T-helper 17 cell (primary cell): ENCODE data around the gene CEP20. TPM values are rescaled to one million over a fixed set of nuclear protein-coding genes. Genes with fewer than 3 reads are reported as not detected.
A peak's percentile ranks its signal among the peaks of the same experiment; 100 is the strongest.

Source experiments
- ATAC-seq: fragments of 150-1000 bp; cut with Tn5 transposase; 2 replicates; pipeline ENCODE4 v1.10.0; 2021; ENCODE audit warnings: mild to moderate bottlenecking, moderate library complexity
- DNase-seq, 3 donors: peaks; one replicate each; pipeline versions ENCODE4 v3.0.0 to v3.0.0-alpha.2; 2020 to 2021
- H3K9me3 ChIP-seq: one replicate; pipeline ENCODE4 v1.7.0; 2013; ENCODE audit warnings: low read length, mild to moderate bottlenecking; ENCODE audit not compliant: control insufficient read depth, poor library complexity, severe bottlenecking
- H3K27ac Mint-ChIP-seq: one replicate; pipeline ENCODE4 v1.8.0; 2022; ENCODE audit warnings: mild to moderate bottlenecking, moderate library complexity, mixed read lengths
- H3K27me3 Mint-ChIP-seq: one replicate; pipeline ENCODE4 v1.8.0; 2022; ENCODE audit warnings: mixed read lengths
- H3K36me3 Mint-ChIP-seq: one replicate; pipeline ENCODE4 v1.8.0; 2022; ENCODE audit warnings: low read depth, mixed read lengths
- H3K4me1 Mint-ChIP-seq: one replicate; pipeline ENCODE4 v1.8.0; 2022; ENCODE audit warnings: mild to moderate bottlenecking, mixed read lengths
- H3K4me3 Mint-ChIP-seq: one replicate; pipeline ENCODE4 v1.8.0; 2022; ENCODE audit warnings: mild to moderate bottlenecking, moderate library complexity, mixed read lengths
- total RNA-seq, 4 donors: library from RNA in 2 of 4; stranded (reverse) in 2 of 4; gene quantifications; one replicate each; pipeline ENCODE4 v1.2.3 and lab custom pipeline; 2022 to 2026

CEP20 gene
- total RNA-seq, 2 donors from 2014 or later: 16.3 to 20.4 TPM

GRCh38 chr16:15886078-15886477 is 2.3 kb downstream of the CEP20 start:
- no peaks in the 10 kb centered on the region for H3K9me3 ChIP-seq
- Mint-ChIP-seq H3K4me1 (peaks cover 19% of the 10 kb centered on the region), H3K27me3 (no peaks in the 10 kb centered on the region), H3K27ac (no peak overlapping the region), H3K4me3 (peak overlapping the region; percentile 55), H3K36me3 (peaks cover 3% of the 10 kb centered on the region)
- DNase-seq: no peak
- ATAC-seq: no peak

GRCh38 chr16:15885560-15886001 is 2.8 kb downstream of the CEP20 start:
- Mint-ChIP-seq H3K36me3 (peaks cover 3% of the 10 kb centered on the region), H3K4me3 (peak overlapping the region; percentile 55), H3K27me3 (no peaks in the 10 kb centered on the region), H3K27ac (no peak overlapping the region), H3K4me1 (peaks cover 19% of the 10 kb centered on the region)
- ATAC-seq (no peak), DNase-seq (no peak)
- H3K9me3 ChIP-seq: no peaks in the 10 kb centered on the region

DNA sequence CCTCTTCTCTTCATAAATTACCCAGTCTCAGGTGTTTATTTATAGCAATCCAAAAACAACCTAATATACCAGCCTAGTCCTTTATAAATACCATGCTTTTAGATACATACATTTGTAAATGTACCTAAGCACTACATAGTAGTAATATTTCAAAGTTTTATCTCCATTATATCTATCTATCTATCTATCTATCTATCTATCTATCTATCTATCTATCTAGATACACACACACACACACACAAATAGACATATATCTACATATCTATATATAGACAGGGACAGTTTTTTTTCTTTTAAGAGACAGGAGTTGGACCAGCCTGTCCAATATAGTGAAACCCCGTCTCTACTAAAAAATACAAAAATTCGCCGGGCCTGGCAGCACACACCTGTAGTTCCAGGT is 5.8 kb downstream of the CEP20 start:
- no peaks in the 10 kb centered on the region for H3K9me3 ChIP-seq
- no peak overlapping the region for H3K4me3 Mint-ChIP-seq
- DNase-seq (no peak), ATAC-seq (no peak)
- H3K4me1 Mint-ChIP-seq: peaks cover 15% of the 10 kb centered on the region
- H3K27ac Mint-ChIP-seq: no peak overlapping the region
- H3K27me3 Mint-ChIP-seq: no peaks in the 10 kb centered on the region
- H3K36me3 Mint-ChIP-seq: peaks cover 6% of the 10 kb centered on the region

GRCh38 chr16:15881794-15882379 is 6.5 kb downstream of the CEP20 start:
- Mint-ChIP-seq H3K4me3 (no peak overlapping the region), H3K36me3 (peaks cover 6% of the 10 kb centered on the region), H3K4me1 (peaks cover 12% of the 10 kb centered on the region), H3K27ac (no peak overlapping the region), H3K27me3 (no peaks in the 10 kb centered on the region)
- H3K9me3 ChIP-seq: no peaks in the 10 kb centered on the region
- ATAC-seq (no peak), DNase-seq (no peak)

GRCh38 chr16:15880434-15881308 is 7.7 kb downstream of the CEP20 start:
- H3K9me3 ChIP-seq: no peaks in the 10 kb centered on the region
- Mint-ChIP-seq H3K4me1 (peaks cover 4% of the 10 kb centered on the region), H3K27ac (peak overlapping the region; percentile 11), H3K4me3 (no peak overlapping the region), H3K36me3 (peaks cover 6% of the 10 kb centered on the region), H3K27me3 (no peaks in the 10 kb centered on the region)
- DNase-seq: no peak
- ATAC-seq: no peak

GRCh38 chr16:15879255-15879811 is 9.1 kb downstream of the CEP20 start:
- Mint-ChIP-seq H3K36me3 (peaks cover 7% of the 10 kb centered on the region), H3K4me3 (no peak overlapping the region), H3K27me3 (no peaks in the 10 kb centered on the region), H3K4me1 (peaks cover 4% of the 10 kb centered on the region), H3K27ac (peak overlapping the region; percentile 74)
- DNase-seq (no peak), ATAC-seq (no peak)
- no peaks in the 10 kb centered on the region for H3K9me3 ChIP-seq

- Mint-ChIP-seq H3K27me3 (no peaks in the 10 kb centered on the region), H3K36me3 (peaks cover 9% of the 10 kb centered on the region), H3K27ac (no peak overlapping the region), H3K4me3 (no peak overlapping the region), H3K4me1 (peaks cover 4% of the 10 kb centered on the region)
- no peak for DNase-seq
- ATAC-seq: no peak
- no peaks in the 10 kb centered on the region for H3K9me3 ChIP-seq
Measured at GRCh38 chr16:15876503-15876902, 11.9 kb downstream of the CEP20 start.

- Mint-ChIP-seq H3K4me1 (peaks cover 4% of the 10 kb centered on the region), H3K36me3 (peaks cover 9% of the 10 kb centered on the region), H3K27me3 (no peaks in the 10 kb centered on the region), H3K27ac (peak overlapping the region; percentile 19), H3K4me3 (no peak overlapping the region)
- no peaks in the 10 kb centered on the region for H3K9me3 ChIP-seq
- no peak for ATAC-seq
- DNase-seq: no peak
Measured at GRCh38 chr16:15874745-15875314, 13.6 kb downstream of the CEP20 start.

DNA sequence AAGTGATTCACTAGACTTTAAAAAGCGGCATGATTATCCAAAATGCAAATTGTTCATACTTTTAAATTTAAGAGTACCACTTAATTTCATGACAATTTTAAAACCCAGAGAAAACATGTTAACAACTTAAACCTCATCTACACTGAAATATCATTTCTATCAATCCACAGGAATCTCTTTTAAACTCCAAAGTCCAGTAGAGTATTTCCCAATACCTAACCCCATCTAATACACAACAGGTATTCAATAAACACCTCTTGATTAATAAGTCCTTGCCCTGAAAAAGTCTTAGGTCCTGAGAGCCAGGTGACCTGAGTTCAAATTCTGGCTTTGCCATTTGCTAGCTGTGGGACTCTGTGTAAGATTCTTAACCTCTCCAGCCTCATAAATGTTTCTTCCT is 14.7 kb downstream of the CEP20 start:
- no peaks in the 10 kb centered on the region for H3K27me3 Mint-ChIP-seq
- peaks cover 9% of the 10 kb centered on the region for H3K36me3 Mint-ChIP-seq
- peaks cover 4% of the 10 kb centered on the region for H3K4me1 Mint-ChIP-seq
- H3K27ac Mint-ChIP-seq: no peak overlapping the region
- DNase-seq (no peak), ATAC-seq (no peak)
- H3K9me3 ChIP-seq: no peaks in the 10 kb centered on the region
- H3K4me3 Mint-ChIP-seq: no peak overlapping the region

DNA sequence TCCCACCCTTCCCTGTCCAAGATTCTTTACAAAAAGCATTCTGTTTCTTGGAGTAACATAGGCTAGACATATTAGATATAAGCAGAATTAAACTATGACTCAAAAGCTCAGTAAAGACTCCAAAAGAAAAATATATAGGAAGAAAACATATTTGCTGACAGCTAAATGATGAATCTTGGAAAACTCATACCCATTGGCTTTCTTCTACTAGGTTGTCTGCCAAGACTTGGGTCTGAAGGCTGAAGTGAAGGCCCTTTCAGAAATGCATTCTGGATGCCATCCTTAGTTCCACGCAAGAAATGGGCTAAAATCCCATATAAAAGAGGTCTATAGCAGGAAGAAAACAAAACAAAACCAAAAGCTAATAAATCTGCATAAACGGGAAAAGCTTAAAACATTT is 15.1 kb downstream of the CEP20 start:
- no peak overlapping the region for H3K27ac Mint-ChIP-seq
- ATAC-seq (no peak), DNase-seq (no peak)
- no peak overlapping the region for H3K4me3 Mint-ChIP-seq
- peaks cover 4% of the 10 kb centered on the region for H3K4me1 Mint-ChIP-seq
- no peaks in the 10 kb centered on the region for H3K27me3 Mint-ChIP-seq
- peaks cover 9% of the 10 kb centered on the region for H3K36me3 Mint-ChIP-seq
- no peaks in the 10 kb centered on the region for H3K9me3 ChIP-seq

DNA sequence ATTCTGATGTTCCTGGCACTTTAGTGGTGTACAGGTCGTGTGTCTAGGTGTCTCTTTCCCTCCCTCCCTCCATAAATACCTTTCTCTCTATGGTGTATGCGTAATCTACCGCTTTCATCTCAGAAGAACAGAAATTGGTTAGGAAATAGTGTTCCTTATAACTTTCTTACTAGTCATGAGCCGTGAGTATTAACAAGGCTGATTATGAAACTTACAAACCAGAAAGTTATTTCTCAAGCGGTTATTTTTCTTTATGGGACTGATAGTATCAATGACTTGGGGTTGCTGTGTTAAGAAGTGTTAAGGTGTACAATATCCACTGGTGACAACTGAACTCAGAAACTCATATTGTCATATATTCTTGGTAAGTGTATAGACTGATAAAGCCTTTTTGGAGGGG is 18.4 kb downstream of the CEP20 start:
- ATAC-seq: no peak

DNA sequence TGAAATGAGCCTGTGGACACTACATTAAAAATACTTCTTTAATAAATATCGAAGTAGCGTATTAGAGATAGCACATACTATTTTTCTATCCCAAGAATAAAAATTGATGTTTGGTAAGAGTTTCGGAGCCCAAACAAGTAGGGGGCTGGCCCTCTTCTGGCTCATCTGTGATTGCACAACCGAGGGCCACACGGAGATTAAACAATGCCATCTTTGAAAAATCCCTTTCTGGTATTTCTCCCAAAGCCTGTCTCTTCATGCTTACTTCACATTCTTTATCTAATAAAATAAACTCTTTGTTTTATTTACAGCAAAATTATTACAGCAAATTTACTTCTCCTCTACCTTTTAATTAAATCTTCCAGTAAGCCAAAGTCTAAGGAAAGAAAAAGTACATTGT is 22.0 kb downstream of the CEP20 start:
- ATAC-seq: no peak
- Mint-ChIP-seq H3K27me3 (no peaks in the 10 kb centered on the region), H3K4me3 (no peak overlapping the region), H3K27ac (no peak overlapping the region), H3K4me1 (no peaks in the 10 kb centered on the region), H3K36me3 (peaks cover 8% of the 10 kb centered on the region)
- DNase-seq: no peak
- H3K9me3 ChIP-seq: no peaks in the 10 kb centered on the region

More for the DNA sequence above, 18.4 kb downstream of the CEP20 start:
- no peak for DNase-seq
- H3K36me3 Mint-ChIP-seq: peaks cover 11% of the 10 kb centered on the region
- no peaks in the 10 kb centered on the region for H3K27me3 Mint-ChIP-seq
- H3K4me1 Mint-ChIP-seq: peaks cover 2% of the 10 kb centered on the region
- H3K4me3 Mint-ChIP-seq: no peak overlapping the region
- H3K27ac Mint-ChIP-seq: no peak overlapping the region
- no peaks in the 10 kb centered on the region for H3K9me3 ChIP-seq

DNA sequence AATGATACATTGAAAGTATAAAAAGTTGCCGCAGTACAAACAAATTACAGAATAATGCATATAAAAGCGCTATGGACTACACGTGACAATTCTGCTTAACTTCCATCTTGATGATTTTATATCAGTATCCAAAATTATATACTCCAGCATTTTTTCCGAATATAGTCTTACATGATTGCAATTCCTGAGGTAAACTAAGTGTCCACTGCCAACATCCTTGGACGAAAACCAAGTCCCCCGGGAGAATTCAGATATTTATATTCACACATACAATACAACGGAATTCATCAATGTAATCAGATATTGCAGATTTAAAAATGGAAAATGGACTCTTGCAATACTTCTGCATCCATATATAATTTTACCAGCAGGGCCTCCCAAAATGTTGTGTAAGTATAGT is 22.7 kb downstream of the CEP20 start:
- peaks cover 8% of the 10 kb centered on the region for H3K36me3 Mint-ChIP-seq
- no peak for ATAC-seq
- DNase-seq: no peak
- no peaks in the 10 kb centered on the region for H3K9me3 ChIP-seq
- H3K27me3 Mint-ChIP-seq: no peaks in the 10 kb centered on the region
- no peaks in the 10 kb centered on the region for H3K4me1 Mint-ChIP-seq
- peak overlapping the region; percentile 6 for H3K27ac Mint-ChIP-seq
- no peak overlapping the region for H3K4me3 Mint-ChIP-seq
